HK-2 (cell line): ENCODE data around the gene OR2T10.
A peak's percentile ranks its signal among the peaks of the same experiment; 100 is the strongest.
"Not testable (repeated sequence)": the region's sequence is repeated elsewhere in the genome, so short reads cannot be mapped to it uniquely, and the experiment has no call there.

Experiments used
- DNase-seq: peaks from one replicate; pipeline ENCODE4 v3.0.0-alpha.2; 2018; ENCODE audit not compliant: unreplicated experiment

OR2T10 gene, protein sequence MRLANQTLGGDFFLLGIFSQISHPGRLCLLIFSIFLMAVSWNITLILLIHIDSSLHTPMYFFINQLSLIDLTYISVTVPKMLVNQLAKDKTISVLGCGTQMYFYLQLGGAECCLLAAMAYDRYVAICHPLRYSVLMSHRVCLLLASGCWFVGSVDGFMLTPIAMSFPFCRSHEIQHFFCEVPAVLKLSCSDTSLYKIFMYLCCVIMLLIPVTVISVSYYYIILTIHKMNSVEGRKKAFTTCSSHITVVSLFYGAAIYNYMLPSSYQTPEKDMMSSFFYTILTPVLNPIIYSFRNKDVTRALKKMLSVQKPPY

DNA sequence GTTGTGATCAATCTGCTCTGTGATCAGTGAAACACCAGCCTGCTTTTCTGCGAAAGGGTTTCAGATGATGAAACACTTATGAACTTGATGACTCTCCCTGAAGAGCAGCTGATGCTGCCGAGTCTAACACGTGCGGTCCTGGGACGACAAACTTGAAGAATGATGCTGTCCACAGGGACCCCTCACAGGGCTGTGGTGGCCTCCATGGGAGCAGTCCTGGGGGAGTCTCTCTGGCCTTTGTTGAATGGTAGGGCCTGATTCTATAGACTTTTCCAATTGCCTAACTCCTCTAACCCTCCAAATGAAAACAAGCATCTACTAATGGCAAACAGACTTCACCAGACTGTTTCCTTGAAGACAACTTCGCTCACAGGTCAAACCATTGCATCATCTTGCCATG lies at the start of gene OR2T10:
OR2T10 (minus strand) TSS at position 112 of the 400 bp plus-strand sequence. CDS start 3,932 bp downstream, outside the sequence.
- no peak for DNase-seq

GRCh38 chr1:248645178-248645577 lies 47.7 kb upstream of the OR2T10 start, which contains the start of gene OR2T35:
OR2T35 (minus strand) TSS chr1:248645278; CDS start chr1:248639258, 6,020 bp downstream.
- DNase-seq: not testable (repeated sequence)

- not testable (repeated sequence) for DNase-seq
Measured at GRCh38 chr1:248642971-248643651, 45.6 kb upstream of the OR2T10 start.

GRCh38 chr1:248641583-248641982 lies 44.1 kb upstream of the OR2T10 start:
- not testable (repeated sequence) for DNase-seq

DNA sequence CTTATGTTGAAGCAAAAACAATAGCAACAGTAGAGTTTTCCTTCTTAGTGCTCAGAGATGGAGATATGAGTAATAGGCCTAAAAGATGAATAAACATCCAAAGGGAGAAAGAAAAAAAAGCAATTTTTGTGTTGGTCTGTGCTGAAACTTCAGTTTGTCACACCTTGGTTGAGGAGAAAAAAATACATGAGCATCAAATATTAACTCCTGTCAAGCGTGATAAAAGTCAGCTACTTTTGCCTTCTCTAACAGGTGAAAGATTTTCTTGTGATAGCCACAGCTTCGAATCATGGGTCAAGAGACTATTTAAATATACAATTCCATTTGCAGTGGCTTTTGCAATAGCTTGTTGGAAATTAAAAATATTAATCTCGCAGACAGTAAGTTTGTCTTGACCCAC lies 43.4 kb upstream of the OR2T10 start:
- not testable (repeated sequence) for DNase-seq

GRCh38 chr1:248639652-248640051 lies 42.2 kb upstream of the OR2T10 start:
- DNase-seq: not testable (repeated sequence)

DNA sequence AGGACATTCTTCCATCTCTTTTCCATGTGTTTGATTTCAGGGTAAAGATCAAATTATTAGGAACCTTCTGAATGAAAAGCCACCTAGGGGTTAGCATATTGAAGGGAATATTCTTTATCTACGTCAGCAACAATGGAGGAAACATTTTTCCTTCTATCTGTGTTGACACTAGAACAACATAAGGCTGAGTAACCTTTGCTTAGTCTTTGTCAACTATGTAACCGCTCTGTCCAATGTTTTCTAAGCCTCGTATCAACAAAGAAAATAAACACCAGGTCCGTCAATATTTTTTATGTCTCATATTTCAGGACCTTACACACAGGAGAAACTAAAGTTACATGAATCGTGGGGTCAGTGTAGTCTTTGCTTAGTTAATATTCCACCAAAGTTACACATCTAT lies 39.1 kb upstream of the OR2T10 start:
- not testable (repeated sequence) for DNase-seq

DNA sequence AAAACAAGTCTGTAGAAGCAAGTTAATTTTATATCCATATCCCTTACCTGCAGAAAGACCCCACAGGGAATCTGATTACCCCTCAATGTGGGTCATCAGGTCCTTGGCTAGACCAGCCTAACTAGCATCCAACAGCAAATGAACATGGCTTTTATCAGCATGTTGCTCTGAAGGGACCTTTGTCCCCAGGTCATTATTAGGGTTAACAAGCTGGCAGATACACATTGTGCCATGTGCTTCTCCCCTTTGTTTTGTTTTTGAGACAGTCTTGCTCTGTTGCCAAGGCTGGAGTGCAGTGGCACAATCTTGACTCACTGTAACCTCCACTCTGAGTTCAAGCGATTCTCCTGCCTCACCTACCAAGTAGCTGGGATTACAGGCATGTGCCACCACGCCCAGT lies 37.5 kb upstream of the OR2T10 start, which contains the start of gene OR2T11:
OR2T11 (minus strand) TSS at position 101 of the 400 bp plus-strand sequence. CDS start 7,963 bp downstream, outside the sequence.
- DNase-seq: not testable (repeated sequence)

GRCh38 chr1:248631354-248632008 lies 34.0 kb upstream of the OR2T10 start:
- DNase-seq: no peak

- no peak for DNase-seq
Measured at GRCh38 chr1:248630551-248630950, 33.1 kb upstream of the OR2T10 start.

GRCh38 chr1:248627971-248628844 lies 30.7 kb upstream of the OR2T10 start:
- no peak for DNase-seq

- no peak for DNase-seq
Measured at GRCh38 chr1:248625971-248626370, 28.5 kb upstream of the OR2T10 start.

- DNase-seq: no peak
Measured at GRCh38 chr1:248625166-248625565, 27.7 kb upstream of the OR2T10 start.

DNA sequence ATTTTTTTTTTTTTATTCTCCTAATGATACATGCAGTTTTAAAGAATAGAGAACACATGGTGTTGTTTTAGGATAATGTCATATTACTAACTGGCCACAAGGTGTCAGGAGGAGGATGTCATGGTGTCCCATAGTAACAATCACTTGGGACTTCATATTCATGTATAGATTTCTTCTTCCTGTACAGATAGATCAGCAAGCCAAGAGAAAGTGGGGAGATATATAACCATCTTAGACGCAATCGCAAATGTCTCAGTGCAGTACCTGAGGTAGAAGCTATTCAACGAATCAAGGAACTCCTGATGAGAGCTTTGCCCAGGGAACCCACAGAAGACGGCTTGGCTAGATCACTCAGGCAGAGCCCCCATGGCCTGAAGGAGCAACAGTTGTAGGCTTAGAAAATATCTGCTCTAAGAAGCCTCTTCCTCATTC lies 25.1 kb upstream of the OR2T10 start:
- DNase-seq: no peak

GRCh38 chr1:248621770-248622169 lies 24.3 kb upstream of the OR2T10 start:
- no peak for DNase-seq

GRCh38 chr1:248618878-248619277 lies 21.4 kb upstream of the OR2T10 start:
- DNase-seq: peak; percentile 44

GRCh38 chr1:248618119-248618518 lies 20.6 kb upstream of the OR2T10 start:
- DNase-seq: no peak

- DNase-seq: no peak
Measured at GRCh38 chr1:248613742-248614141, 16.2 kb upstream of the OR2T10 start.

DNA sequence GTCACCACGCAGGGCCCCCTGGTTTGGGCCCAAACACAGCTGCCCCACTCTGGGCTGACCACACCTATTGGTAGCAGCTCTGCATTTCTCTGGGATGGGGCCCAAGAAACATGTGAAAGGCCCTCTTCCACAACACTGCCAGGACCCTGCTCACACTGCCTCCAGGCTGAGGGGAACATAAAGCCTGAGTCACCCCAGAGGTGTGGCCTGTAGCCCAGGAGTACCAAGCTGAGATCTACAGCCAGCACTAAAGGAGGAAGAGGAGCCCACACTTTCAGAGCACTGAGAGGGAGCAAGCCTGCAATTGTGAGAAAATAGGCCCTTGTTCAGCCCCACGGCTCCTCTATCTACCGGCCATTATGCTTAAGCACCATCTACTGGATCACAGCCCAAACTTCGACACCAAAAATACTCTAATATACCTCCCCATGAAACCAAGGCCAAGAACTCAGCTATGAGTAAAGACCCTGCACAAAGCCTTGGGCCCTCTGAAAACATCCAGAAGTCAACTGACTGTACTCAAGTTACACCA lies 14.4 kb upstream of the OR2T10 start:
- DNase-seq: no peak

- DNase-seq: no peak
Measured at GRCh38 chr1:248610301-248610700, 12.8 kb upstream of the OR2T10 start.

- DNase-seq: no peak
Measured at GRCh38 chr1:248599396-248599795, 1.9 kb upstream of the OR2T10 start.
